ENCODE measurements around the gene RNASEH1. TPM values are rescaled to one million over a fixed set of nuclear protein-coding genes. Genes with fewer than 3 reads are reported as not detected.
A peak's percentile ranks its signal among the peaks of the same experiment; 100 is the strongest.

RNASEH1 gene
- total RNA-seq, 2 donors from 2014 or later = 24.7 to 47.2 TPM

GRCh38 chr2:3553946-3554345 is 4.2 kb downstream of the RNASEH1 start:
- no peaks in the 10 kb centered on the region for H3K9me3 Mint-ChIP-seq
- H3K4me3 Mint-ChIP-seq = no peak overlapping the region
- no peak for ATAC-seq
- H3K36me3 Mint-ChIP-seq = peaks cover 36% of the 10 kb centered on the region
- peaks cover 16 to 17% of the 10 kb centered on the region in 2 donors for H3K4me1 Mint-ChIP-seq (ENCODE audit: low read depth in 2 of 2)
- DNase-seq (ENCODE audit: low spot score) = no peak
- no peaks in the 10 kb centered on the region for H3K27me3 Mint-ChIP-seq
- H3K27ac Mint-ChIP-seq = no peak overlapping the region

DNA sequence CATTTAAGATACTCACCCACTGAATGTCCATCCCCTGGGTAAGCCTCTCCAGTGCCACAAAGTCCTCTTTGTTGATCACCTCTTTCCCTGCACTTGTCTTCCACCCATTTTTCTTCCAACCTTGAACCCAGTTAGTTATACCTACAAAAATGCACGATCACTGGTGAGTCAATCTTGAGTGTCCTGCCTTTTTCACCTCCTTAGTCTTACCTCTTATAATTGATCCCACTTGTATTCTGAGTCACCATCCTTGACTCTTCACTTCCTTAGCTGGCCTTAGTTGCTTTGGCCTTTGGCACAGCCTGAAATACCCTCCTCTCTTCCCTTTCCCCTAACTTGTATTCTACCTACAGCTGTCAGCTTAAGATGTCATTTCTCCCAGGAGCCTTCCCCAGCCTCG is 10.2 kb downstream of the RNASEH1 start:
- Mint-ChIP-seq H3K27ac (no peak overlapping the region), H3K9me3 (no peaks in the 10 kb centered on the region), H3K36me3 (peaks cover 44% of the 10 kb centered on the region), H3K27me3 (no peaks in the 10 kb centered on the region), H3K4me1 (ENCODE audit: low read depth in 2 of 2) (peaks cover 4 to 11% of the 10 kb centered on the region in 2 donors), H3K4me3 (no peak overlapping the region)
- ATAC-seq (no peak), DNase-seq (ENCODE audit: low spot score) (no peak)

DNA sequence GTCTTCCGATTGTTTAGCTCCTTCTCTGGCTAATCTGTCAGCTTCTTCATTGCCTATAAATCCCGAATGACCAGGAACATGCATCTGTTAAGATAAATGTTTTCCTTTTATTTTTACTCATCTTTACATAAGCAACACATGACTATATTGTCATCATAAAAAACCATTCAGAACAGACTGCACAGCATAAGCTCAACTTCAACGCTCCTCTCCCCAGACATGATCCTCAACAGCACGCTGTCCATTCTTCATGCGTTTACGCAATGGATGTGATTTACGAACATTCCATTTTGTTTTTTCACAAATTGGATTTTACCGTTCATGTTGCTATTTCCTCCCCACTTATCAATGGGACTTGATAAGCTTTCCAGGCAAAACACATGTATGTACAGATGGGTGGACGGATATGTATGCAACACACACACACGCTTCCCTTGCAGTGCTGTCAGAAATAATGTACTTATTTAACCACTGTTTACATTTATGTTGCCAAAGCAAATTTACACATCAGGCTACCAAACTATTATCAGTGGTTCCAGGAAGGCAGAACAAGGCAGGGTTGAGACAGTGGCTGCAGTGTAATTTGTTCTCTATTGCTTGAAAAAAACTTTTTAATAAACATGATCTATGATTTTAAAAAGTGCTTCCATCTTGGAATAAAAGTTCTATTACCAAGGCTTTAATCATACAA is 12.2 kb downstream of the RNASEH1 start:
- H3K27me3 Mint-ChIP-seq = no peaks in the 10 kb centered on the region

GRCh38 chr2:3543023-3543683 is 15.0 kb downstream of the RNASEH1 start:
- H3K4me1 Mint-ChIP-seq (ENCODE audit: low read depth in 2 of 2) = peaks cover 4 to 7% of the 10 kb centered on the region in 2 donors
- no peak overlapping the region for H3K27ac Mint-ChIP-seq
- no peaks in the 10 kb centered on the region for H3K27me3 Mint-ChIP-seq
- no peak overlapping the region for H3K4me3 Mint-ChIP-seq
- no peaks in the 10 kb centered on the region for H3K9me3 Mint-ChIP-seq
- DNase-seq (ENCODE audit: low spot score) (no peak), ATAC-seq (no peak)
- H3K36me3 Mint-ChIP-seq = peaks cover 33% of the 10 kb centered on the region

More for the DNA sequence above, 12.2 kb downstream of the RNASEH1 start:
- Mint-ChIP-seq H3K4me3 (no peak overlapping the region), H3K4me1 (ENCODE audit: low read depth in 2 of 2) (peaks cover 4 to 11% of the 10 kb centered on the region in 2 donors), H3K9me3 (no peaks in the 10 kb centered on the region), H3K27ac (no peak overlapping the region), H3K36me3 (peaks cover 50% of the 10 kb centered on the region)
- ATAC-seq (no peak), DNase-seq (ENCODE audit: low spot score) (no peak)

GRCh38 chr2:3542107-3542506 is 16.0 kb downstream of the RNASEH1 start:
- H3K27me3 Mint-ChIP-seq = no peaks in the 10 kb centered on the region
- H3K4me3 Mint-ChIP-seq = no peak overlapping the region
- no peak overlapping the region for H3K27ac Mint-ChIP-seq
- peaks cover 27% of the 10 kb centered on the region for H3K36me3 Mint-ChIP-seq
- no peak for DNase-seq (ENCODE audit: low spot score)
- no peaks in the 10 kb centered on the region for H3K9me3 Mint-ChIP-seq
- ATAC-seq = no peak
- peaks cover 3 to 4% of the 10 kb centered on the region in 2 donors for H3K4me1 Mint-ChIP-seq (ENCODE audit: low read depth in 2 of 2)

DNA sequence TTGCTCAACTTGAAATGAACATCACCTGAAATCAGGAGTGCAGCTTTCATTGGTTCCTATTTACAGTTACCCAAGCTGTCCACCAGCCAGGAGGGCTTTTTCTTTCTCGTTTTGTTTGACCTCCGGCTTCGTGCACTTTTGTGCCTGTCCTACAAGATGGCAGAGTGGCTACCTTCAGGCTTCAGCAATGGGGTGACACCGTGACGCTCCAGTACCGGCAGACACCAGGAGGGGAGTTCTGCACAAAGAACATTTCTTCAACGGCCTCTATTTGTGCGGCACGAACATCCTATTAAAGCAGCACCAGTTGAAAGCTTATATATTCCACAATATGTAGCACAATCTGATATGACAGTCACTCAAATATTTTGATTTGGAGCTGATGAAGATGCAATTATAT is 18.3 kb downstream of the RNASEH1 start:
- H3K27me3 Mint-ChIP-seq = no peaks in the 10 kb centered on the region
- H3K36me3 Mint-ChIP-seq = peaks cover 19% of the 10 kb centered on the region
- H3K27ac Mint-ChIP-seq = no peak overlapping the region
- no peak overlapping the region for H3K4me3 Mint-ChIP-seq
- H3K9me3 Mint-ChIP-seq = no peaks in the 10 kb centered on the region
- peaks cover 13% of the 10 kb centered on the region in 2 donors for H3K4me1 Mint-ChIP-seq (ENCODE audit: low read depth in 2 of 2)
- no peak for DNase-seq (ENCODE audit: low spot score)
- no peak for ATAC-seq

DNA sequence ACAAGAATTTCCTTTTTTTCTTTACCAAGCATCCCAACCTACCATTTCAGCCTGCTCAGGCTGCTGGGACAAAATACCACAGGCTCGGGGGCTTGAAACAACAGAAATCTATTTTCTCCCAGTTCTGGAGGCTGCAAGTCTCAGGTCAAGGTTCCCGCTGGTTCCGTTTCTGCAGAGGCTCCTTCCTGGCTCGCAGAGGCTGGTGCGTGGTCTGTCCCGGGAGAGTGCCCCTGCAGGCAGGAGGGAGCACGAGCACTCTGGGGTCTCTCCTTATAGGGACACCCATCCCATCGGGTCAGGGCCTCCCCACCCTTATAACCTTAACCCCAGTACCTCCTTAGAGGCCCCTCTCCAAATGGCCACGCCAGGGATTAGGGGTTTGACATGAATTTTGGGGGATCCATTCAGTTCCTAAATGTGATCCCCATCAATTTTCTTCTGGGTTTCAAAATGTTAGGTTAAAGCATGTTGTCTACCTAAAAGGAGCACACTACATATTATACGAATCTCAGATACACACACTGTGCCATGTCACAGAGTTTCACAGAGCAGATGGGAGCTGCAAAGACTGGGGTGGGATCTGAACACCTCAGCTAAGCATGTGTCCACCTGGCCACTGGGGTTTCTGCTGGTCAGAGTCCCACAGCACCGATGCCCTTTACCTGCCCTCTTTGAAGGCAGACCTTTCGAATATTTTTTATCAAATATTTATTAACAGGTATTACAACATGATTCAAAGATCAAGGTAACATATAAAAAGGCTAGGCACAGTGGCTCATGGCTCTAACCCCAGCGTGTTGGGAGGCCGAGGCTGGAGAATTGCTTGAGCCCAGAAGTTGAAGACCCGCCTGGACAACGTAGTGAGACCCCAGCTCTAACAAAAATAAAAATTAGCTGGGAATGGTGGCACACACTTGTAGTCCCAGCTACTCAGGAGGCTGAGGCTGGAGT is 21.2 kb downstream of the RNASEH1 start:
- no peaks in the 10 kb centered on the region for H3K27me3 Mint-ChIP-seq
- no peaks in the 10 kb centered on the region for H3K9me3 Mint-ChIP-seq
- H3K27ac Mint-ChIP-seq = peak overlapping the region; percentile 69 to 96
- peaks cover 5% of the 10 kb centered on the region for H3K36me3 Mint-ChIP-seq
- no peak for DNase-seq (ENCODE audit: low spot score)
- H3K4me1 Mint-ChIP-seq (ENCODE audit: low read depth in 2 of 2) = peaks cover 8 to 13% of the 10 kb centered on the region in 2 donors
- peak overlapping the region; percentile 74 for H3K4me3 Mint-ChIP-seq
- ATAC-seq = peak; percentile 65 to 71

DNA sequence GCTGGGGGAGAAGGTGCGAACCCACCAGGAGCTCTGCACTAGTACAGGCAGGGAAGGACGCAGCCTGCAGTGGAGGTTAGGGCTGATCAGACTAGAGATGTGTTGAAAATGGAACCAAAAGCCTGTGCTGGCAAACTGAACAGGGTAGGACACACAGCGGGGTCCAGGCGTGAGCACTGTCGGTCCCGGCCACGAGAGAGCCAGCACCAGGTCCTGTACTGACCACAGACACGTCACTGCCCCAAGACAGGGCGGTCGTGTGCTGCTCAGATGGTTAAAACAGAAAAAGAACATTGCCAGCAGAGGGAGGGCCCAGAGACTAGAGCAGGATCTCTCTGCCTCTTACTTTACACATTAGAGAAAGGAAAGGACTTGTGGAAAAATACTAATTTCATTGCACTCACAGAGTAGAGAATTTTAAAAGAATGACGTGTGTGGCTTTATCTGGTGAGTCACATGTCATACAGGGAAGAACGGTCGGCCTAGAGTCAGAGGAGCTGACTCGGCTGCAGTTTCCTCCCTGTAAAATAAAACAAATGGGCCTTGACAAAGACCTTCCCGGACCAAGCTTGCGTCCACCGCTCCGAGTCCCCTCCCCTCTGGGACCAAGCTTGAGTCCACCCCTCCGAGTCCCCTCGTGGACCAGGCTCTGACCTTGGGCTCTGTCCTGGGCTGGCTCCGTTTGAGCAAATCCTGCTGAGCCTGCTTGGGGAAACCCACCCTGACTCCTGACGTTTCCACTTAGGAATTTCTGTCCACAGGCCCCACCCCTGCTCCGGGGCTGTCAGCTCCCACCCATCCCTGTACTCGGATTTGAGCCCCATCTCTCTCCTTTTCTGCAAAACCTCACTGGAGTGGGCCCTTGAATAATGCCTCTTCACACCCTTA is 22.1 kb downstream of the RNASEH1 start:
- peak overlapping the region; percentile 69 to 96 for H3K27ac Mint-ChIP-seq
- DNase-seq (ENCODE audit: low spot score) (no peak), ATAC-seq (peak; percentile 62 to 79)
- H3K36me3 Mint-ChIP-seq = no peaks in the 10 kb centered on the region
- H3K27me3 Mint-ChIP-seq = no peaks in the 10 kb centered on the region
- peak overlapping the region; percentile 74 for H3K4me3 Mint-ChIP-seq
- H3K4me1 Mint-ChIP-seq (ENCODE audit: low read depth in 2 of 2) = peaks cover 8 to 13% of the 10 kb centered on the region in 2 donors
- no peaks in the 10 kb centered on the region for H3K9me3 Mint-ChIP-seq

GRCh38 chr2:3535467-3535793 is 22.7 kb downstream of the RNASEH1 start:
- H3K27me3 Mint-ChIP-seq = no peaks in the 10 kb centered on the region
- peaks cover 8 to 13% of the 10 kb centered on the region in 2 donors for H3K4me1 Mint-ChIP-seq (ENCODE audit: low read depth in 2 of 2)
- H3K27ac Mint-ChIP-seq = peak overlapping the region; percentile 69 to 96
- no peaks in the 10 kb centered on the region for H3K36me3 Mint-ChIP-seq
- no peaks in the 10 kb centered on the region for H3K9me3 Mint-ChIP-seq
- H3K4me3 Mint-ChIP-seq = peak overlapping the region; percentile 74
- ATAC-seq (no peak), DNase-seq (ENCODE audit: low spot score) (no peak)

GRCh38 chr2:3534251-3534814 is 23.8 kb downstream of the RNASEH1 start:
- ATAC-seq = no peak
- DNase-seq (ENCODE audit: low spot score) = no peak
- Mint-ChIP-seq H3K27ac (no peak overlapping the region), H3K4me3 (no peak overlapping the region), H3K9me3 (no peaks in the 10 kb centered on the region), H3K4me1 (ENCODE audit: low read depth in 2 of 2) (peaks cover 8 to 13% of the 10 kb centered on the region in 2 donors), H3K27me3 (no peaks in the 10 kb centered on the region), H3K36me3 (no peaks in the 10 kb centered on the region)

DNA sequence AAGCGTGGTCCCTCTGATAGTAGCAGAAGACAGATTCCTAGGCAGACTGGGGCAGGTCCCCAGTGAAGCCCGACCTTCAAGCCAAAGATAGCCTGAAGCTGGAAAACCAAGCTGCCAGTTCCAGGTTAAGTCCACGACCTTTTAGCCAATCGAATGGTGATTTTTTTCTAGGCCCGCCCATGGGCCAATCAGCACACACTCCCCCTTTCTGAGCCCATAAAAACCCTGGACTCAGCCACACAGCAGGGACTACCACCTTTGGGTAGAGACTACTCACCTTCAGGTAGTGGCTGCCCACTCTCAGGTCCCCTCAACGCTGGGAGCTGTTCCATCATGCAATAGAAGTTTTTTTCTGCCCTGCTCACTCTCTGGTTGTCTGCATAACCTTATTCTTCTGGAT is 24.3 kb downstream of the RNASEH1 start:
- no peak overlapping the region for H3K4me3 Mint-ChIP-seq
- no peaks in the 10 kb centered on the region for H3K36me3 Mint-ChIP-seq
- ATAC-seq = no peak

GRCh38 chr2:3532941-3533340 is 25.2 kb downstream of the RNASEH1 start:
- Mint-ChIP-seq H3K36me3 (no peaks in the 10 kb centered on the region), H3K4me1 (ENCODE audit: low read depth in 2 of 2) (peaks cover 8 to 13% of the 10 kb centered on the region in 2 donors), H3K27ac (no peak overlapping the region), H3K9me3 (no peaks in the 10 kb centered on the region), H3K4me3 (no peak overlapping the region), H3K27me3 (no peaks in the 10 kb centered on the region)
- DNase-seq (ENCODE audit: low spot score) (no peak), ATAC-seq (no peak)

More for the DNA sequence above, 24.3 kb downstream of the RNASEH1 start:
- no peak overlapping the region for H3K27ac Mint-ChIP-seq
- H3K27me3 Mint-ChIP-seq = no peaks in the 10 kb centered on the region
- peaks cover 8 to 13% of the 10 kb centered on the region in 2 donors for H3K4me1 Mint-ChIP-seq (ENCODE audit: low read depth in 2 of 2)
- DNase-seq (ENCODE audit: low spot score) = no peak
- H3K9me3 Mint-ChIP-seq = no peaks in the 10 kb centered on the region
